Measurements from ENCODE around the gene KLHL7.
"Not testable (repeated sequence)": the region's sequence is repeated elsewhere in the genome, so short reads cannot be mapped to it uniquely, and the experiment has no call there.

KLHL7 gene

GRCh38 chr7:23183279-23184012 is 77.9 kb downstream of the KLHL7 start:
- no peak for DNase-seq (ENCODE audit: low read depth in 2 of 2)

- no peak for DNase-seq (ENCODE audit: low read depth in 2 of 2)
These were observed 78.7 kb downstream of the KLHL7 start for GRCh38 chr7:23184291-23184690.

- no peak for DNase-seq (ENCODE audit: low read depth in 2 of 2)
These were observed 79.2 kb downstream of the KLHL7 start for GRCh38 chr7:23184709-23185359.

- no peak for DNase-seq (ENCODE audit: low read depth in 2 of 2)
These were observed 80.4 kb downstream of the KLHL7 start for GRCh38 chr7:23185980-23186379.

GRCh38 chr7:23191022-23191421 is 85.4 kb downstream of the KLHL7 start:
- no peak for DNase-seq (ENCODE audit: low read depth in 2 of 2)

- not testable (repeated sequence) for DNase-seq (ENCODE audit: low read depth in 2 of 2)
These were observed 88.2 kb downstream of the KLHL7 start for GRCh38 chr7:23193650-23194227.

- DNase-seq (ENCODE audit: low read depth in 2 of 2) = no peak
These were observed 90.7 kb downstream of the KLHL7 start for GRCh38 chr7:23196306-23196705.

GRCh38 chr7:23197745-23198144 is 92.2 kb downstream of the KLHL7 start:
- DNase-seq (ENCODE audit: low read depth in 2 of 2) = not testable (repeated sequence)

GRCh38 chr7:23200331-23200730 is 94.7 kb downstream of the KLHL7 start:
- DNase-seq (ENCODE audit: low read depth in 2 of 2) = no peak

GRCh38 chr7:23204241-23204640 is 98.7 kb downstream of the KLHL7 start:
- no peak for DNase-seq (ENCODE audit: low read depth in 2 of 2)

GRCh38 chr7:23205577-23205908 is 100.0 kb downstream of the KLHL7 start:
- DNase-seq (ENCODE audit: low read depth in 2 of 2) = no peak

GRCh38 chr7:23205909-23206767 is 100.6 kb downstream of the KLHL7 start:
- no peak for DNase-seq (ENCODE audit: low read depth in 2 of 2)

- no peak for DNase-seq (ENCODE audit: low read depth in 2 of 2)
These were observed 101.4 kb downstream of the KLHL7 start for GRCh38 chr7:23207021-23207420.

- no peak for DNase-seq (ENCODE audit: low read depth in 2 of 2)
These were observed 102.3 kb downstream of the KLHL7 start for GRCh38 chr7:23207884-23208283.

- no peak for DNase-seq (ENCODE audit: low read depth in 2 of 2)
These were observed 102.7 kb downstream of the KLHL7 start for GRCh38 chr7:23208316-23208715.

GRCh38 chr7:23210506-23210905 is 104.9 kb downstream of the KLHL7 start:
- no peak for DNase-seq (ENCODE audit: low read depth in 2 of 2)

GRCh38 chr7:23211589-23211988 is 106.0 kb downstream of the KLHL7 start:
- DNase-seq (ENCODE audit: low read depth in 2 of 2) = no peak

GRCh38 chr7:23212395-23212794 is 106.8 kb downstream of the KLHL7 start:
- no peak for DNase-seq (ENCODE audit: low read depth in 2 of 2)

GRCh38 chr7:23212841-23213240 is 107.3 kb downstream of the KLHL7 start:
- no peak for DNase-seq (ENCODE audit: low read depth in 2 of 2)

- no peak for DNase-seq (ENCODE audit: low read depth in 2 of 2)
These were observed 108.2 kb downstream of the KLHL7 start for GRCh38 chr7:23213755-23214154.

- no peak for DNase-seq (ENCODE audit: low read depth in 2 of 2)
These were observed 108.8 kb downstream of the KLHL7 start for GRCh38 chr7:23214423-23214822.

- no peak for DNase-seq (ENCODE audit: low read depth in 2 of 2)
These were observed 109.4 kb downstream of the KLHL7 start for GRCh38 chr7:23214938-23215337.
